B cell (primary cell): ENCODE measurements around the gene SERPINB1. TPM values are rescaled to one million over a fixed set of nuclear protein-coding genes. Genes with fewer than 3 reads are reported as not detected.

ENCODE experiments used
- ATAC-seq: fragments of 200-7000 bp; cut with Tn5 transposase; one replicate; pipeline ENCODE4 v1.10.0; 2021; ENCODE audit warnings: low read depth, mild to moderate bottlenecking, moderate number of reproducible peaks, moderate library complexity
- CTCF ChIA-PET: fragments of 350-600 bp; sonication (Branson Sonifier 250); formaldehyde crosslinking; loops from one replicate; lab custom pipeline; 2021; ENCODE audit warnings: antibody characterized with exemption, inconsistent platforms; lab: Charles Lee
- POLR2A ChIA-PET: fragments of 350-600 bp; sonication (Branson Sonifier 250); formaldehyde crosslinking; loops from one replicate; lab custom pipeline; 2021; ENCODE audit warnings: antibody characterized with exemption; lab: Charles Lee
- DNase-seq: peaks from one replicate; pipeline ENCODE4 v3.0.0; 2013
- H2AFZ ChIP-seq: 2 replicates; pipeline ENCODE4 v1.6.1; 2012; ENCODE audit warnings: mild to moderate bottlenecking, low read depth, low read length; ENCODE audit not compliant: insufficient read depth, poor library complexity, severe bottlenecking
- H3K27ac ChIP-seq, 2 donors: 1 replicate in 1 of 2; 2 replicates in 1 of 2; pipeline ENCODE4 v1.5.1; 2012 to 2013; ENCODE audit warnings: low read length in 2 of 2, mild to moderate bottlenecking in 2 of 2, moderate library complexity in 1 of 2
- H3K27me3 ChIP-seq, 4 experiments: fragments of 200-600 bp in 1 of 4; sonication (generic) in 1 of 4; replicated peaks in 1 of 4; 1 replicate in 2 of 4; 2 replicates in 2 of 4; pipeline versions ENCODE4 v1.6.1 to v1.7.0; 2013 to 2016; ENCODE audit warnings: low read length in 3 of 4, mild to moderate bottlenecking in 2 of 4, mixed read lengths in 1 of 4, moderate library complexity in 1 of 4; ENCODE audit not compliant: insufficient read depth in 4 of 4, control insufficient read depth in 3 of 4; ENCODE audit errors: control extremely low read depth in 1 of 4
- H3K36me3 ChIP-seq, 2 experiments: replicated peaks in 1 of 2; 1 replicate in 1 of 2; 2 replicates in 1 of 2; pipeline versions ENCODE4 v1.6.1 to v1.7.1; 2013; ENCODE audit warnings: low read length in 1 of 2; ENCODE audit not compliant: insufficient read depth in 2 of 2, control insufficient read depth in 1 of 2; ENCODE audit errors: control extremely low read depth in 1 of 2, extremely low read depth in 1 of 2
- H3K4me1 ChIP-seq, 2 donors: fragments of 200-600 bp in 1 of 2; sonication (generic) in 1 of 2; 1 replicate in 1 of 2; 2 replicates in 1 of 2; pipeline versions ENCODE4 v1.5.1 to v1.6.1; 2013 to 2017; ENCODE audit warnings: low read length in 2 of 2; ENCODE audit not compliant: control insufficient read depth in 2 of 2, insufficient read depth in 2 of 2
- H3K4me2 ChIP-seq: replicated peaks from 2 replicates; pipeline ENCODE3; 2012; ENCODE audit warnings: mild to moderate bottlenecking, low read depth, low read length; ENCODE audit not compliant: poor library complexity, severe bottlenecking
- H3K4me3 ChIP-seq, 5 experiments: fragments of 200-600 bp in 1 of 5; sonication (generic) in 1 of 5; 1 replicate in 3 of 5; 2 replicates in 2 of 5; pipeline versions ENCODE4 v1.5.1 to v1.7.0; 2011 to 2016; ENCODE audit warnings: low read length in 4 of 5, mild to moderate bottlenecking in 4 of 5, low read depth in 2 of 5, control low read depth in 1 of 5, moderate library complexity in 1 of 5; ENCODE audit not compliant: insufficient read depth in 1 of 5; ENCODE audit errors: control extremely low read depth in 1 of 5, extremely low read depth in 1 of 5
- H3K79me2 ChIP-seq: fragments of 200-600 bp; sonication (generic); one replicate; pipeline ENCODE4 v1.6.0; 2016; ENCODE audit warnings: low read length; ENCODE audit not compliant: control insufficient read depth, insufficient read depth
- H3K9ac ChIP-seq: fragments of 200-600 bp; sonication (generic); 2 replicates; pipeline ENCODE4 v1.6.1; 2017; ENCODE audit warnings: mild to moderate bottlenecking, low read length, moderate library complexity
- H3K9me3 ChIP-seq, 3 donors: one replicate each; pipeline versions ENCODE4 v1.6.1 to v1.7.1; 2013; ENCODE audit warnings: low read length in 2 of 3; ENCODE audit not compliant: control insufficient read depth in 2 of 3, insufficient read depth in 1 of 3; ENCODE audit errors: control extremely low read depth in 1 of 3
- H4K20me1 ChIP-seq: 2 replicates; pipeline ENCODE4 v1.6.0; 2012; ENCODE audit warnings: mild to moderate bottlenecking, low read length; ENCODE audit not compliant: insufficient read depth, control insufficient read depth, poor library complexity, severe bottlenecking
- H3K27ac Mint-ChIP-seq: one replicate; pipeline ENCODE4 v1.8.0; 2021; ENCODE audit warnings: mixed read lengths
- H3K27me3 Mint-ChIP-seq: one replicate; pipeline ENCODE4 v1.8.0; 2021; ENCODE audit warnings: mixed read lengths
- H3K4me1 Mint-ChIP-seq: one replicate; pipeline ENCODE4 v1.8.0; 2021; ENCODE audit warnings: mixed read lengths
- H3K4me3 Mint-ChIP-seq: one replicate; pipeline ENCODE4 v1.8.0; 2021; ENCODE audit warnings: mixed read lengths
- H3K9me3 Mint-ChIP-seq: one replicate; pipeline ENCODE4 v1.8.0; 2022; ENCODE audit warnings: mixed read lengths; ENCODE audit not compliant: insufficient read depth
- CTCF ChIP-seq: fragments of 200-600 bp; IDR thresholded peaks from one replicate; pipeline ENCODE4 v1.8.0; 2022; ENCODE audit warnings: antibody characterized with exemption, mild to moderate bottlenecking
- EZH2 ChIP-seq: IDR thresholded peaks from 2 replicates; pipeline ENCODE4 v1.6.1; 2012; ENCODE audit warnings: borderline replicate concordance, low read depth, mild to moderate bottlenecking, moderate library complexity, low read length; ENCODE audit not compliant: insufficient read depth, poor library complexity, severe bottlenecking
- WGBS: methylation state at CpG from one replicate; pipeline ENCODE4 v1.1.5; 2013; ENCODE audit warnings: missing lambda C conversion rate; ENCODE audit not compliant: insufficient coverage; 5-methylcytosine and 5-hydroxymethylcytosine counted together
- intact Hi-C: fragments of 100-400 bp; cut with micrococcal nuclease; formaldehyde crosslinking; loops from one replicate; pipeline ENCODE4 v1.10.0; 2022
- polyA plus RNA-seq: library from polyadenylated mRNA; depleted of rRNA; stranded (reverse); fragments of >200 nt; gene quantifications from 2 replicates; pipeline ENCODE4 v1.2.3, GENCODE V29; 2012
- total RNA-seq, 2 donors: library from RNA; stranded (reverse); fragments of 120-200 nt in 1 of 2; gene quantifications; 1 replicate in 1 of 2; 2 replicates in 1 of 2; pipeline versions ENCODE4 v1.2.3 to v1.2.4, GENCODE V29; 2013 to 2022

SERPINB1 gene
- total and polyA plus RNA-seq, 2 donors (not counting 1 experiment from before 2014, with no cell fraction given) = 23.2 to 52.5 TPM

- Mint-ChIP-seq H3K9me3 (peaks cover 2% of the 10 kb centered on the region), H3K27me3 (no peaks in the 10 kb centered on the region), H3K27ac (no peak overlapping the region), H3K4me1 (no peaks in the 10 kb centered on the region), H3K4me3 (no peak overlapping the region)
- H4K20me1 ChIP-seq = no peaks in the 10 kb centered on the region
- POLR2A ChIA-PET = no interaction called here
- no peaks in the 10 kb centered on the region for H3K4me1 ChIP-seq
- no peaks in the 10 kb centered on the region for H3K27me3 ChIP-seq
- 98% methylated on average over 9 of the region's 9 CpGs for WGBS
- TF ChIP-seq EZH2 (no peak), CTCF (no peak)
- H3K79me2 ChIP-seq = peaks cover under 1% of the 10 kb centered on the region
- ATAC-seq (no peak), DNase-seq (no peak)
- no peak overlapping the region for H3K27ac ChIP-seq
- no peaks in the 10 kb centered on the region for H3K9me3 ChIP-seq
- no peak overlapping the region for H3K4me2 ChIP-seq
- H2AFZ ChIP-seq = no peak overlapping the region
- H3K4me3 ChIP-seq = no peak overlapping the region
- no peaks in the 10 kb centered on the region for H3K36me3 ChIP-seq
- CTCF ChIA-PET = interaction anchor here (1.5 kb wide), 1 partner anchor 16 kb away, joined by 4 read pairs; no protein-coding TSS in a partner anchor
- no peak overlapping the region for H3K9ac ChIP-seq
- intact Hi-C loops = no loop called here
These were observed 34.1 kb downstream of the SERPINB1 start for GRCh38 chr6:2807342-2808090.

DNA sequence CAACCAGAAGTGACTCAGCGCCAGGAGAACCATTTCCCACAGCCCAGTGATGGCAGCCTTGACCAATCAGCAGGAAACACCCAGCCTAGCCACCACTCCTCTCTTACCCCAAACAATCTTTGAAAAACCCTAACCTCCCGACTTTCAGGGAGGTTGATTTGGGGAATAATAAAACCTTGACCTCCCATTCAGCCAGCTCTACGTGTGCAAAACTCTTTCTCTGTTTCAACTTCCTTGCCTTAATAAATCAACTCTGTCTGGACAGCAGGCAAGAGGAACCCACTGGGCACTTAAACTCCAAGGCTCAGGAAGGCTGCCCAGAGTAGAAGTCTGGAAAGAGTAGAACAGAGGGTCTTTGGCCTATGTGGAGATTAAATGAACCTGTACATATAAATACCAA, 35.0 kb downstream of the SERPINB1 start:
- intact Hi-C loops = no loop called here
- Histone ChIP-seq H3K27me3 (no peaks in the 10 kb centered on the region), H4K20me1 (no peaks in the 10 kb centered on the region), H3K27ac (no peak overlapping the region), H3K4me1 (no peaks in the 10 kb centered on the region), H2AFZ (no peak overlapping the region), H3K36me3 (no peaks in the 10 kb centered on the region), H3K9me3 (no peaks in the 10 kb centered on the region), H3K9ac (no peak overlapping the region), H3K4me2 (no peak overlapping the region), H3K79me2 (peaks cover 6% of the 10 kb centered on the region), H3K4me3 (no peak overlapping the region)
- H3K27me3 Mint-ChIP-seq = no peaks in the 10 kb centered on the region
- CTCF ChIA-PET = interaction anchor here (1.5 kb wide), 1 partner anchor 15 kb away, joined by 4 read pairs; no protein-coding TSS in a partner anchor
- H3K27ac Mint-ChIP-seq = no peak overlapping the region
- H3K4me3 Mint-ChIP-seq = no peak overlapping the region
- TF ChIP-seq EZH2 (no peak), CTCF (no peak)
- ATAC-seq (no peak), DNase-seq (no peak)
- WGBS = 75% methylated on average over 1 of the region's 3 CpGs
- POLR2A ChIA-PET = no interaction called here
- H3K9me3 Mint-ChIP-seq = no peaks in the 10 kb centered on the region
- no peaks in the 10 kb centered on the region for H3K4me1 Mint-ChIP-seq
